ENCODE results near the gene SPCS1.

DNA sequence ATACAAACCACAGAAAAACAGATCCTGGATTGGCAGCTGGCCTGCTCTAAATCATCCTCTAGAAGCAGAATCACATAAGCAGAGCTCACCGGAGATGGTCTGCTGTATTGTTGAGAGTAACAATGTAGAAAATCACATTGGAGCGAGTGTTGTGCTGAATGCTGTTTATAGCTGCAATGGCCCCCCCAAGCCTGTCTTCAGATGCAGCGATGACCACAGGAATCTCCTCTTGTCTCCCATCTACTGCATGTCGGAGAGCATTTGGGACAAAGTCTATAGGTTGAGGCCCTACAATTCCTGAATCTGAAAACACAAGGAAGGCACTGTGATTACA lies 8.3 kb upstream of the SPCS1 start:
- TF ChIP-seq CTCF (IDR thresholded peaks at IDR 0.05) (no peak), REST (IDR thresholded peaks at IDR 0.05; ENCODE audit: insufficient read depth in 1 of 2, low read depth in 2 of 2, low read length in 1 of 2) (no peak), POLR2AphosphoS5 (IDR thresholded peaks at IDR 0.05; ENCODE audit: low read depth, low read length) (no peak), SIN3A (IDR thresholded peaks at IDR 0.05; ENCODE audit: borderline replicate concordance, insufficient read depth, low read depth, low read length) (no peak), TCF7L2 (IDR thresholded peaks at IDR 0.05; ENCODE audit: low read depth, low read length) (no peak)
